Keratinocyte (primary cell): ENCODE results near the gene UBE2L5.

Experiments used
- CTCF ChIP-seq, 3 experiments: IDR thresholded peaks in 1 of 3; conservative IDR thresholded peaks in 1 of 3; optimal IDR thresholded peaks in 1 of 3; 2 replicates in 2 of 3; 3 replicates in 1 of 3; pipeline versions ENCODE3 to v1.5.1; 2011; ENCODE audit warnings: low read length in 3 of 3, mild to moderate bottlenecking in 3 of 3, moderate library complexity in 2 of 3, control low read depth in 1 of 3, inconsistent platforms in 1 of 3; ENCODE audit not compliant: insufficient read depth in 2 of 3; ENCODE audit errors: extremely low read depth in 1 of 3
- EZH2 ChIP-seq: IDR thresholded peaks from one replicate; pipeline ENCODE4 v1.6.1; 2012; ENCODE audit warnings: inconsistent platforms, mild to moderate bottlenecking, low read length, moderate library complexity

DNA sequence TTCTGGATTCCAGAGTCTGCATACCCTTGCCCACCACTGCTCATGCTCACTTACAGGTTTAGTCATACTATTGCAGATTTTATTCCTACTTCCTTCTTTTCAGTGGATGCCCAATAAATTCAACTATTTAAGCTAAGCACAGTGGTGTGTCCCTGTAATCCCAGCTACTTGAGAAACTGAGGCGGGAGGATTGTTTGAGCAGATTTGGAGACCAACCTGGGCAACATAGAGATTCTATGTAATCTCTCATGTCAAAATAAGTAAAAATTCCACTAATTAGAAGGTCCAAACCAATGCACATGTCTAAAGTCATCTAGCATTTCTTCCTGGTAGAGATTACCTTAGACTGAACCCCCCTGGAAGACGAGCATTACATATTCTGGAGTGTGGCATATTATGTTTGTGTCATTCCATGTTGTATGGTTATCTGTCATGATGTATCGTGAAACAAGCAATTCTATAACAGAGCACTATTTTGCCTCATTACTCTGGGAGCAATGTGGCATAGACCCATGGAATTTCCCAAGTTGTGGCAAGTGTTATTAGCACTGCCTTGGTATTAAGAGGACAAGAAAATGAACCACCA lies 35.1 kb downstream of the UBE2L5 start:
- no peak for TF ChIP-seq CTCF (optimal IDR thresholded peaks at IDR 0.05 in 1 of 3, IDR thresholded peaks at IDR 0.05 in 1 of 3, conservative IDR thresholded peaks at IDR 0.05 in 1 of 3; ENCODE audit: extremely low read depth in 1 of 3, insufficient read depth in 2 of 3, low read length in 3 of 3)
- no peak for TF ChIP-seq EZH2
